Cardiac muscle cell (in vitro differentiated cells and primary cell): Measurements from ENCODE around the gene CENPC. TPM values are rescaled to one million over a fixed set of nuclear protein-coding genes. Genes with fewer than 3 reads are reported as not detected.

Experiments used
- DNase-seq, 2 donors: peaks; one replicate each; pipeline versions ENCODE4 v3.0.0 to v3.0.0-alpha.2; 2010 to 2017; ENCODE audit warnings: low read depth in 1 of 2, low spot score in 1 of 2
- H3K27ac ChIP-seq: fragments of 200-600 bp; sonication (generic); 2 replicates; pipeline ENCODE4 v1.5.1; 2016
- H3K27me3 ChIP-seq: fragments of 200-600 bp; sonication (generic); 2 replicates; pipeline ENCODE4 v1.6.0; 2016; ENCODE audit warnings: control low read depth
- H3K36me3 ChIP-seq: fragments of 200-600 bp; sonication (generic); 2 replicates; pipeline ENCODE4 v1.5.1; 2016; ENCODE audit warnings: control low read depth
- H3K4me1 ChIP-seq: fragments of 200-600 bp; sonication (generic); 2 replicates; pipeline ENCODE4 v1.8.1; 2017; ENCODE audit warnings: low read depth, mild to moderate bottlenecking, mixed run types
- H3K4me3 ChIP-seq: fragments of 200-600 bp; sonication (generic); 2 replicates; pipeline ENCODE4 v1.5.1; 2016; ENCODE audit warnings: mild to moderate bottlenecking
- H3K9me3 ChIP-seq: fragments of 200-600 bp; sonication (generic); 2 replicates; pipeline ENCODE4 v1.5.1; 2017; ENCODE audit warnings: low read depth, mild to moderate bottlenecking, control low read depth
- polyA plus RNA-seq: library from polyadenylated mRNA; unstranded; fragments of >200 nt; fragmentation: Nextera tagmentation; extraction: Ambion mirVana; gene quantifications from 2 replicates; pipeline ENCODE4 v1.2.1, GENCODE V29; 2016
- total RNA-seq: library from RNA; depleted of rRNA; stranded (reverse); fragments of >200 nt; gene quantifications from 2 replicates; pipeline ENCODE4 v1.2.3, GENCODE V29; 2016
- TF ChIP-seq, protein P1 (sequence below): IDR thresholded peaks from 2 replicates; pipeline ENCODE4 v1.5.1; 2012; ENCODE audit warnings: low read depth, mild to moderate bottlenecking, low read length

The CENPC gene
- total and polyA plus RNA-seq, 2 experiments from 2014 or later, result 9.1 to 21.3 TPM

DNA sequence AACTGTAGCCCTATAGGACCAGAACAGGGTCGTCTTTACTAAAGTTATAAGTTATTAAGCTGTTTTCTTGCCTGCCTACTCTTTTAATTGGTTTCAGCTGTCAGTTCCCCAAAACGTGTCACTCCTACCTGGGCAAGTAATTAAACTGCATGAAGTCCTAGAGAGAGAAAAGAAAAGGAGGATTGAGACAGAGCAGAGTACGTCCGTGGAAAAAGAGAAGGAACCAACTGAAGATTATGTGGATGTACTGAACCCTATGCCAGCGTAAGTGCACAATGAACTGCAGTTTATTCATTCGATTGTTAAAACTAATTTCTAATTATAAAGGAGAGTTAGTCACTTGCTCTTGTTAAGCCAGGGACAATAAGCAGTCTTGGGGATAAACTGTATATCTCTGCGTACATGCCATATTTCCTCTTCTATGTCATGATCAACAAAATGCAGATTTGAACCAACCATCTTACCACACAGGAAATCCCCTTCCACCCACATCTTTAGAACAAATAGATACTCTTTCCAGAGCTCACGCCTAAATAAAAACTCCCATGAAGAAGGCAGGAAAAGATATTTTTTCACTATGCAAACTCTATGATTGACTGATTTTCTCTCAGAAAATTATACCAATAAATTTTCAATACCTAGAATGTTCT lies 36.0 kb upstream of the CENPC start:
- TF ChIP-seq, protein P1, sequence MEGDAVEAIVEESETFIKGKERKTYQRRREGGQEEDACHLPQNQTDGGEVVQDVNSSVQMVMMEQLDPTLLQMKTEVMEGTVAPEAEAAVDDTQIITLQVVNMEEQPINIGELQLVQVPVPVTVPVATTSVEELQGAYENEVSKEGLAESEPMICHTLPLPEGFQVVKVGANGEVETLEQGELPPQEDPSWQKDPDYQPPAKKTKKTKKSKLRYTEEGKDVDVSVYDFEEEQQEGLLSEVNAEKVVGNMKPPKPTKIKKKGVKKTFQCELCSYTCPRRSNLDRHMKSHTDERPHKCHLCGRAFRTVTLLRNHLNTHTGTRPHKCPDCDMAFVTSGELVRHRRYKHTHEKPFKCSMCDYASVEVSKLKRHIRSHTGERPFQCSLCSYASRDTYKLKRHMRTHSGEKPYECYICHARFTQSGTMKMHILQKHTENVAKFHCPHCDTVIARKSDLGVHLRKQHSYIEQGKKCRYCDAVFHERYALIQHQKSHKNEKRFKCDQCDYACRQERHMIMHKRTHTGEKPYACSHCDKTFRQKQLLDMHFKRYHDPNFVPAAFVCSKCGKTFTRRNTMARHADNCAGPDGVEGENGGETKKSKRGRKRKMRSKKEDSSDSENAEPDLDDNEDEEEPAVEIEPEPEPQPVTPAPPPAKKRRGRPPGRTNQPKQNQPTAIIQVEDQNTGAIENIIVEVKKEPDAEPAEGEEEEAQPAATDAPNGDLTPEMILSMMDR, result no peak
- DNase-seq, result no peak
- no peaks in the 10 kb centered on the region for H3K27me3 ChIP-seq
- no peaks in the 10 kb centered on the region for H3K9me3 ChIP-seq
- no peaks in the 10 kb centered on the region for H3K36me3 ChIP-seq
- no peak overlapping the region for H3K27ac ChIP-seq
- H3K4me3 ChIP-seq, result no peak overlapping the region
- H3K4me1 ChIP-seq, result no peaks in the 10 kb centered on the region

GRCh38 chr4:67580577-67580976 lies 35.3 kb upstream of the CENPC start:
- H3K4me3 ChIP-seq, result no peak overlapping the region
- TF ChIP-seq, protein P1, result no peak
- DNase-seq, result no peak
- no peaks in the 10 kb centered on the region for H3K36me3 ChIP-seq
- H3K27me3 ChIP-seq, result no peaks in the 10 kb centered on the region
- no peaks in the 10 kb centered on the region for H3K4me1 ChIP-seq
- no peak overlapping the region for H3K27ac ChIP-seq
- no peaks in the 10 kb centered on the region for H3K9me3 ChIP-seq

DNA sequence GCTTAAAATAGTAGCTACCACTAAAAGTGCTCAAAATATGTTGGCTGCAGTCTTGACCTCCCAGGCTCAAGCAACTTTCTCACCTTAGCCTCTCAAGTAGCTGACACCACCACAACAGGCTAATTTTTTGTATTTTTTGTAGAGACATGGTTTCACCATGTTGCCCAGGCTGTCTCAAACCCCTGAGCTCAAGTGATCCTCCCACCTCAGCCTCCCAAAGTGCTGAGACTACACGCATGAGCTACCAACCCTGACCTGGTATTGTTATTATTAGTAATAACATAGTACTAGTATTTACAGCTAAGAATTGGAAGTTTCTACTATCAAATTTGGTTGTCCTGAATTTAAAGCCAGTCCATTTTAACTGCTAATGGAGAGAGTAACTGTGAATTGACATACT lies 31.2 kb upstream of the CENPC start:
- H3K4me1 ChIP-seq, result no peaks in the 10 kb centered on the region
- no peak overlapping the region for H3K27ac ChIP-seq
- TF ChIP-seq, protein P1, result no peak
- H3K9me3 ChIP-seq, result no peaks in the 10 kb centered on the region
- no peaks in the 10 kb centered on the region for H3K27me3 ChIP-seq
- H3K36me3 ChIP-seq, result no peaks in the 10 kb centered on the region
- H3K4me3 ChIP-seq, result no peak overlapping the region
- no peak for DNase-seq

- Histone ChIP-seq H3K9me3 (no peaks in the 10 kb centered on the region), H3K4me1 (no peaks in the 10 kb centered on the region), H3K27ac (no peak overlapping the region), H3K4me3 (no peak overlapping the region), H3K27me3 (no peaks in the 10 kb centered on the region), H3K36me3 (no peaks in the 10 kb centered on the region)
- TF ChIP-seq, protein P1, result no peak
- no peak for DNase-seq
Measured at GRCh38 chr4:67576059-67576466, 30.8 kb upstream of the CENPC start.

DNA sequence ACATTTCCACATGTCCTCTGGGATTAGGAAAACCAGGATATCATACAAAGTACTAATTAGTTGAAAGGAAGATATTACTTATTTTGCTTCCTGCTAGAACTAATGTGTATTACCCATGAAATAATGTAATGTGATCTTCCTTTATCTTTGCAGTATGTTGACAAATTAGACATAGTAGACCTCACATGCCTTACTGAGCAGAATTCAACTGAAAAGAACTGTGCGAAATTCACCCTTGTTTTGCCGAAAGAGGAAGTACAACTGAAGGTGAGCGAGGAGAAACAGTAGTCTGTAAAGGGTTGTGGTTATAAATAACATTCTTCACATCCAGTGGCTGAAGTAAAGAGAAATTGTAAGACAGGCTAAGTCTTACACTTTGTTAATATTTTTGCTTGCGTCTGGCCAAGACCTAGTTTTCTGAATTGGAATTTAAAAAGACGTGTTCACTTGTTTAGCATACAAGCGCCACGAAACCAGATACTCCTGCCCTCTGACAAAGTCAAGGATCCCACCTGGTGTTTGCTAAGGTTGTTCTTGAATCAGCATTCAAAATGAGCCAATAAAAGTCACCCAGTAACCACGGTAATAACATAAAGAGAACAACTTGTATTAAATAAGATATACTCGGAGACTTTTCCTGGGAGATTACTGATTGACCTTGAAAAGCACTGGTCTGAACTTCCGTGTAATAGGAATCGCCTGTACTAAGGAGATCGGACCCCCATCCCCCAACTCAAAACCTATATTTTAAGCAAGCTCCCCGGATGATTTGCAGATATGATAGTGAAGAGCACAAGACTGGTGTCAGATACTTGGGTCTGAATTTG lies 30.1 kb upstream of the CENPC start:
- no peak for DNase-seq
- H3K27ac ChIP-seq, result no peak overlapping the region
- H3K36me3 ChIP-seq, result no peaks in the 10 kb centered on the region
- no peak overlapping the region for H3K4me3 ChIP-seq
- no peaks in the 10 kb centered on the region for H3K9me3 ChIP-seq
- no peaks in the 10 kb centered on the region for H3K27me3 ChIP-seq
- TF ChIP-seq, protein P1, result no peak
- H3K4me1 ChIP-seq, result no peaks in the 10 kb centered on the region
